ENCODE measurements around the gene USP32.

GRCh38 chr17:60283816-60284215 is 108.1 kb downstream of the USP32 start:
- TF ChIP-seq ZNF274 (IDR thresholded peaks at IDR 0.05; ENCODE audit: low read depth, low read length) (no peak), SUZ12 (IDR thresholded peaks at IDR 0.05; ENCODE audit: extremely low read depth, insufficient read depth, insufficient read length) (no peak)
